Nephron (organoid): ENCODE data around the gene TGM2.

Experiments used
- H3K27ac Mint-ChIP-seq, 3 experiments: 2 replicates each; pipeline ENCODE4 v1.8.0; 2020; ENCODE audit warnings: mixed read lengths in 3 of 3, mild to moderate bottlenecking in 2 of 3, moderate library complexity in 1 of 3
- H3K27me3 Mint-ChIP-seq: 2 replicates; pipeline ENCODE4 v1.8.0; 2021; ENCODE audit warnings: low read depth, mild to moderate bottlenecking, moderate library complexity, mixed read lengths
- H3K36me3 Mint-ChIP-seq: 2 replicates; pipeline ENCODE4 v1.8.0; 2020; ENCODE audit warnings: low read depth, mixed read lengths
- H3K4me1 Mint-ChIP-seq: 2 replicates; pipeline ENCODE4 v1.8.0; 2020; ENCODE audit warnings: mixed read lengths
- H3K4me3 Mint-ChIP-seq, 3 experiments: 2 replicates each; pipeline ENCODE4 v1.8.0; 2020; ENCODE audit warnings: mild to moderate bottlenecking in 3 of 3, mixed read lengths in 3 of 3, moderate library complexity in 2 of 3
- H3K9me3 Mint-ChIP-seq: 2 replicates; pipeline ENCODE4 v1.8.0; 2020; ENCODE audit warnings: mixed read lengths
- CTCF ChIP-seq, 3 experiments: fragments of 200-600 bp; sonication (generic); IDR thresholded peaks; one replicate each; pipeline ENCODE4 v1.5.0; 2021; ENCODE audit warnings: antibody characterized with exemption in 3 of 3; ENCODE audit not compliant: unreplicated experiment in 3 of 3

Gene TGM2

GRCh38 chr20:38126932-38127621, 38.0 kb downstream of the TGM2 start:
- Mint-ChIP-seq H3K9me3 (no peaks in the 10 kb centered on the region), H3K4me1 (peaks cover 48% of the 10 kb centered on the region), H3K27me3 (peaks cover 3% of the 10 kb centered on the region), H3K27ac (peak overlapping the region; percentile 64 to 89 (median 79)), H3K4me3 (no peak overlapping the region), H3K36me3 (no peaks in the 10 kb centered on the region)
- TF ChIP-seq CTCF (IDR thresholded peaks at IDR 0.05; ENCODE audit: unreplicated experiment in 3 of 3) = no peak

- TF ChIP-seq CTCF (IDR thresholded peaks at IDR 0.05; ENCODE audit: unreplicated experiment in 3 of 3) = no peak
- peaks cover 3% of the 10 kb centered on the region for H3K27me3 Mint-ChIP-seq
- H3K4me1 Mint-ChIP-seq = peaks cover 48% of the 10 kb centered on the region
- H3K4me3 Mint-ChIP-seq = no peak overlapping the region
- no peaks in the 10 kb centered on the region for H3K36me3 Mint-ChIP-seq
- no peaks in the 10 kb centered on the region for H3K9me3 Mint-ChIP-seq
- H3K27ac Mint-ChIP-seq = peak overlapping the region; percentile 64 to 99 (median 97)
Measured at GRCh38 chr20:38126146-38126921, 38.7 kb downstream of the TGM2 start.

GRCh38 chr20:38125157-38126056, 39.7 kb downstream of the TGM2 start:
- peak overlapping the region; percentile 81 to 99 (median 97) for H3K27ac Mint-ChIP-seq
- peaks cover 3% of the 10 kb centered on the region for H3K27me3 Mint-ChIP-seq
- no peaks in the 10 kb centered on the region for H3K36me3 Mint-ChIP-seq
- no peaks in the 10 kb centered on the region for H3K9me3 Mint-ChIP-seq
- H3K4me3 Mint-ChIP-seq = peak overlapping the region in 2 of 3 experiments; percentile 7 to 41
- peaks cover 44% of the 10 kb centered on the region for H3K4me1 Mint-ChIP-seq
- TF ChIP-seq CTCF (IDR thresholded peaks at IDR 0.05; ENCODE audit: unreplicated experiment in 3 of 3) = peak in 1 of 3 experiments; percentile 19

- Mint-ChIP-seq H3K36me3 (no peaks in the 10 kb centered on the region), H3K9me3 (no peaks in the 10 kb centered on the region), H3K27ac (peak overlapping the region; percentile 74 to 89 (median 79)), H3K4me1 (peaks cover 32% of the 10 kb centered on the region), H3K4me3 (no peak overlapping the region), H3K27me3 (peaks cover 3% of the 10 kb centered on the region)
- TF ChIP-seq CTCF (IDR thresholded peaks at IDR 0.05; ENCODE audit: unreplicated experiment in 3 of 3) = no peak
Measured at GRCh38 chr20:38123021-38123587, 42.0 kb downstream of the TGM2 start.

GRCh38 chr20:38121741-38122140, 43.3 kb downstream of the TGM2 start:
- Mint-ChIP-seq H3K36me3 (no peaks in the 10 kb centered on the region), H3K27me3 (peaks cover 3% of the 10 kb centered on the region), H3K9me3 (peaks cover 4% of the 10 kb centered on the region), H3K4me3 (no peak overlapping the region), H3K4me1 (peaks cover 20% of the 10 kb centered on the region), H3K27ac (peak overlapping the region in 2 of 3 experiments; percentile 40 to 50)
- TF ChIP-seq CTCF (IDR thresholded peaks at IDR 0.05; ENCODE audit: unreplicated experiment in 3 of 3) = no peak
